HPDE6-E6E7 (cell line): ENCODE data around the gene C17orf100.

Experiments
- DNase-seq: peaks from one replicate; pipeline ENCODE4 v3.0.0; 2011; ENCODE audit warnings: missing footprints; ENCODE audit errors: extremely low spot score

C17orf100 gene

GRCh38 chr17:6651354-6651918 is at the start of gene C17orf100, which contains the start of gene MED31:
Gene C17orf100, plus strand, starts transcription at chr17:6651762. Its CDS starts 152 bp downstream, at chr17:6651914.
Gene MED31, minus strand, starts transcription at chr17:6651605. Its CDS starts 77 bp downstream, at chr17:6651528.
- peak; percentile 79 for DNase-seq

- no peak for DNase-seq
Observed at GRCh38 chr17:6602141-6602540, 49.4 kb upstream of the C17orf100 start.

- DNase-seq: no peak
Observed at GRCh38 chr17:6603744-6604325, 47.7 kb upstream of the C17orf100 start.

GRCh38 chr17:6605142-6605541 is 46.4 kb upstream of the C17orf100 start:
- no peak for DNase-seq

- peak; percentile 76 for DNase-seq
Observed at GRCh38 chr17:6608321-6608720, 43.2 kb upstream of the C17orf100 start.

- no peak for DNase-seq
Observed at GRCh38 chr17:6610011-6610410, 41.6 kb upstream of the C17orf100 start.

GRCh38 chr17:6611231-6611630 is 40.3 kb upstream of the C17orf100 start:
- DNase-seq: no peak

GRCh38 chr17:6623941-6624340 is 27.6 kb upstream of the C17orf100 start:
- DNase-seq: no peak

GRCh38 chr17:6626616-6627015 is 24.9 kb upstream of the C17orf100 start:
- no peak for DNase-seq

GRCh38 chr17:6627019-6627418 is 24.5 kb upstream of the C17orf100 start:
- DNase-seq: no peak

- no peak for DNase-seq
Observed at GRCh38 chr17:6630390-6630789, 21.2 kb upstream of the C17orf100 start.

GRCh38 chr17:6632530-6632929 is 19.0 kb upstream of the C17orf100 start:
- no peak for DNase-seq

- DNase-seq: no peak
Observed at GRCh38 chr17:6633263-6633662, 18.3 kb upstream of the C17orf100 start.

GRCh38 chr17:6636105-6636504 is 15.5 kb upstream of the C17orf100 start:
- DNase-seq: no peak

GRCh38 chr17:6636616-6637457 is 14.7 kb upstream of the C17orf100 start:
- no peak for DNase-seq

- no peak for DNase-seq
Observed at GRCh38 chr17:6637458-6637840, 14.1 kb upstream of the C17orf100 start.

- no peak for DNase-seq
Observed at GRCh38 chr17:6638046-6638908, 13.3 kb upstream of the C17orf100 start.

GRCh38 chr17:6639014-6639585 is 12.5 kb upstream of the C17orf100 start:
- no peak for DNase-seq

- no peak for DNase-seq
Observed at GRCh38 chr17:6639586-6640535, 11.7 kb upstream of the C17orf100 start.

- no peak for DNase-seq
Observed at GRCh38 chr17:6640536-6641246, 10.9 kb upstream of the C17orf100 start, which contains the start of the genes KIAA0753 and TXNDC17. Gene KIAA0753, minus strand, starts transcription at chr17:6640711. Its CDS starts 5,608 bp downstream, at chr17:6635103. Gene TXNDC17, plus strand, starts transcription at chr17:6641060. Its CDS starts 23 bp downstream, at chr17:6641083.
